K562 (cell line): Measurements from ENCODE around the gene MGRN1. TPM values are rescaled to one million over a fixed set of nuclear protein-coding genes. Genes with fewer than 3 reads are reported as not detected.

ENCODE experiments used
- BRF2 ChIP-seq: IDR thresholded peaks from 3 replicates; pipeline ENCODE4 v1.6.1; 2011; ENCODE audit warnings: borderline replicate concordance, mild to moderate bottlenecking; ENCODE audit not compliant: insufficient read length, insufficient read depth
- E2F3 ChIP-seq: fragments of 250-450 bp; sonication (Bioruptor Pico); IDR thresholded peaks from 2 replicates; pipeline ENCODE4 v1.4.0; 2020; ENCODE audit warnings: mild to moderate bottlenecking
- E2F5 ChIP-seq: sonication (generic); formaldehyde crosslinking; IDR thresholded peaks from 2 replicates; pipeline ENCODE4 v1.8.0; 2022; ENCODE audit warnings: mild to moderate bottlenecking, missing genetic modification reagents
- FOXP4 ChIP-seq: sonication (generic); formaldehyde crosslinking; IDR thresholded peaks from 2 replicates; pipeline ENCODE4 v1.8.0; 2022; ENCODE audit warnings: mild to moderate bottlenecking, missing genetic modification reagents, borderline replicate concordance
- MECOM ChIP-seq: fragments of 250-450 bp; sonication (Bioruptor Pico); IDR thresholded peaks from 2 replicates; pipeline ENCODE4 v1.8.0; 2022; ENCODE audit warnings: inconsistent platforms
- MIER1 ChIP-seq: fragments of 450-650 bp; IDR thresholded peaks from 2 replicates; pipeline ENCODE4 v1.6.1; 2016; ENCODE audit warnings: antibody characterized with exemption, mild to moderate bottlenecking, low read depth
- MTA3 ChIP-seq: fragments of 450-650 bp; formaldehyde crosslinking; IDR thresholded peaks from 2 replicates; pipeline ENCODE4 v1.6.1; 2017; ENCODE audit warnings: mild to moderate bottlenecking, borderline replicate concordance
- PHF21A ChIP-seq: fragments of 450-650 bp; IDR thresholded peaks from 2 replicates; pipeline ENCODE4 v1.6.1; 2017; ENCODE audit warnings: low read depth, borderline replicate concordance
- REST ChIP-seq, 2 experiments: fragments of 450-650 bp; formaldehyde crosslinking in 1 of 2; IDR thresholded peaks; 2 replicates each; pipeline versions ENCODE4 v1.4.0 to v1.6.1; 2014 to 2020; ENCODE audit warnings: mild to moderate bottlenecking in 2 of 2, borderline replicate concordance in 1 of 2, low read depth in 1 of 2
- XRCC4 ChIP-seq: IDR thresholded peaks from one replicate; pipeline ENCODE4 v1.6.1; 2011; ENCODE audit not compliant: insufficient read depth, insufficient read length; ENCODE audit errors: extremely low read depth
- ZHX1 ChIP-seq: fragments of 150-350 bp; conservative IDR thresholded peaks from 2 replicates; pipeline ENCODE4 v1.6.1; 2014; ENCODE audit warnings: low read length
- polyA plus RNA-seq, 8 experiments: library from polyadenylated mRNA; depleted of rRNA in 4 of 8; stranded (reverse) in 5 of 8; unstranded in 3 of 8; fragments of >200 nt; fragmentation: Nextera tagmentation in 2 of 8; fragmentation: Illumina TruSeq in 1 of 8; extraction: Ambion mirVana in 2 of 8; extraction: Trizol in 1 of 8; gene quantifications; 2 replicates each; pipeline versions ENCODE4 v1.2.1 to v1.2.3, GENCODE V29; 2011 to 2014; ENCODE audit warnings: inconsistent platforms in 1 of 8, missing spikeins in 1 of 8
- total RNA-seq, 7 experiments: library from RNA; depleted of rRNA in 6 of 7; stranded (reverse); fragments of >200 nt in 6 of 7; fragmentation: Illumina TruSeq in 2 of 7; extraction: Trizol in 2 of 7; gene quantifications; 2 replicates each; pipeline versions ENCODE4 v1.2.1 to v1.2.3, GENCODE V29; 2011 to 2021; ENCODE audit warnings: low replicate concordance in 1 of 7

Gene MGRN1
- total and polyA plus RNA-seq, 9 of the 15 experiments (the other 6 are each of a cell fraction or from before 2014, with no cell fraction given), result 0.15 to 37.9 (median 6.0) TPM

- TF ChIP-seq BRF2 (no peak), ZHX1 (no peak), MTA3 (no peak), REST (IDR thresholded peaks at IDR 0.05; ENCODE audit: borderline replicate concordance) (no peak), REST (CRISPR knock-in tag; IDR thresholded peaks at IDR 0.05; ENCODE audit: low read depth) (no peak), E2F3 (no peak), XRCC4 (no peak), MIER1 (no peak), E2F5 (CRISPR knock-in tag) (no peak), MECOM (CRISPR knock-in tag) (no peak), PHF21A (no peak), FOXP4 (no peak)
Observed at GRCh38 chr16:4624827-4625559, 367 bp downstream of the MGRN1 start (continued).
